K562 (cell line): ENCODE results near the gene CAMSAP2.

Source experiments
- CTCF ChIP-seq, 3 experiments: IDR thresholded peaks in 2 of 3; conservative IDR thresholded peaks in 1 of 3; 2 replicates each; pipeline ENCODE4 v1.5.1; 2011 to 2012; ENCODE audit warnings: low read length in 3 of 3, mild to moderate bottlenecking in 3 of 3, control low read depth in 2 of 3, improper control_type of control experiment in 1 of 3, inconsistent platforms in 1 of 3, low read depth in 1 of 3, mixed read lengths in 1 of 3, moderate library complexity in 1 of 3; ENCODE audit not compliant: insufficient read depth in 2 of 3
- CXXC5 ChIP-seq: fragments of 250-450 bp; sonication (Bioruptor Pico); IDR thresholded peaks from 2 replicates; pipeline ENCODE4 v1.8.0; 2022; ENCODE audit warnings: inconsistent platforms, mild to moderate bottlenecking, moderate library complexity
- ETV6 ChIP-seq, 3 experiments: fragments of 150-350 bp in 1 of 3; sonication (generic) in 1 of 3; formaldehyde crosslinking in 1 of 3; IDR thresholded peaks; 2 replicates each; pipeline versions ENCODE4 v1.6.1 to v1.8.0; 2014 to 2022; ENCODE audit warnings: borderline replicate concordance in 2 of 3, low read depth in 2 of 3, antibody characterized with exemption in 1 of 3, low read length in 1 of 3, mild to moderate bottlenecking in 1 of 3, missing genetic modification reagents in 1 of 3
- FOXK2 ChIP-seq, 2 experiments: fragments of 450-650 bp; IDR thresholded peaks in 1 of 2; conservative IDR thresholded peaks in 1 of 2; 2 replicates each; pipeline ENCODE4 v1.6.1; 2016; ENCODE audit warnings: low read depth in 2 of 2, mild to moderate bottlenecking in 1 of 2
- KAT7 ChIP-seq: sonication (generic); formaldehyde crosslinking; IDR thresholded peaks from 2 replicates; pipeline ENCODE4 v1.8.0; 2022; ENCODE audit warnings: missing genetic modification reagents, mild to moderate bottlenecking, borderline replicate concordance
- MAFK ChIP-seq: IDR thresholded peaks from 2 replicates; pipeline ENCODE4 v1.6.1; 2011; ENCODE audit warnings: low read length, improper control_type of control experiment
- MECOM ChIP-seq: fragments of 250-450 bp; sonication (Bioruptor Pico); IDR thresholded peaks from 2 replicates; pipeline ENCODE4 v1.8.0; 2022; ENCODE audit warnings: inconsistent platforms
- NFIC ChIP-seq: fragments of 450-650 bp; IDR thresholded peaks from 2 replicates; pipeline ENCODE4 v1.6.1; 2017; ENCODE audit warnings: mild to moderate bottlenecking, inconsistent platforms
- PHTF2 ChIP-seq: fragments of 250-450 bp; sonication (Bioruptor Pico); IDR thresholded peaks from 2 replicates; pipeline ENCODE4 v1.5.0; 2021; ENCODE audit warnings: mild to moderate bottlenecking
- STAT5A ChIP-seq: IDR thresholded peaks from 2 replicates; pipeline ENCODE4 v1.6.1; 2012; ENCODE audit warnings: low read length, inconsistent platforms, borderline replicate concordance
- TCF7 ChIP-seq: sonication (generic); IDR thresholded peaks from 2 replicates; pipeline ENCODE4 v1.6.1; 2016; ENCODE audit warnings: antibody characterized with exemption, borderline replicate concordance
- YY1 ChIP-seq, 3 experiments: IDR thresholded peaks; 2 replicates each; pipeline ENCODE4 v1.6.1; 2011; ENCODE audit warnings: low read length in 2 of 3, mild to moderate bottlenecking in 2 of 3, moderate library complexity in 2 of 3, borderline replicate concordance in 1 of 3, control low read depth in 1 of 3, low read depth in 1 of 3; ENCODE audit not compliant: insufficient read depth in 3 of 3, insufficient replicate concordance in 2 of 3, control insufficient read depth in 1 of 3, insufficient read length in 1 of 3; ENCODE audit errors: extremely low read depth in 1 of 3
- ZC3H4 ChIP-seq: sonication (generic); formaldehyde crosslinking; IDR thresholded peaks from 2 replicates; pipeline ENCODE4 v1.9.0; 2021; ENCODE audit warnings: missing genetic modification reagents, borderline replicate concordance
- TF ChIP-seq, protein P1 (sequence below): sonication (generic); formaldehyde crosslinking; IDR thresholded peaks from 2 replicates; pipeline ENCODE4 v1.8.1; 2023; ENCODE audit warnings: mild to moderate bottlenecking, missing genetic modification reagents

- TF ChIP-seq ETV6 (IDR thresholded peaks at IDR 0.05; ENCODE audit: borderline replicate concordance in 1 of 2, low read depth in 2 of 2, low read length in 1 of 2) (no peak), ETV6 (CRISPR knock-in tag; IDR thresholded peaks at IDR 0.05; ENCODE audit: borderline replicate concordance) (no peak), STAT5A (no peak), KAT7 (CRISPR knock-in tag) (no peak), CXXC5 (CRISPR knock-in tag) (no peak), TCF7 (no peak), MAFK (no peak), PHTF2 (no peak), CTCF (IDR thresholded peaks at IDR 0.05 in 2 of 3, conservative IDR thresholded peaks at IDR 0.05 in 1 of 3; ENCODE audit: insufficient read depth in 2 of 3, low read depth in 1 of 3, low read length in 3 of 3) (no peak), FOXK2 (conservative IDR thresholded peaks at IDR 0.05 in 1 of 2, IDR thresholded peaks at IDR 0.05 in 1 of 2; ENCODE audit: low read depth in 2 of 2) (no peak), MECOM (CRISPR knock-in tag) (no peak), NFIC (no peak), YY1 (IDR thresholded peaks at IDR 0.05; ENCODE audit: borderline replicate concordance in 1 of 3, control insufficient read depth in 1 of 3, extremely low read depth in 1 of 3, insufficient read depth in 3 of 3, insufficient read length in 1 of 3, insufficient replicate concordance in 2 of 3, low read depth in 1 of 3, low read length in 2 of 3) (no peak), ZC3H4 (CRISPR knock-in tag) (no peak)
- TF ChIP-seq, protein P1, sequence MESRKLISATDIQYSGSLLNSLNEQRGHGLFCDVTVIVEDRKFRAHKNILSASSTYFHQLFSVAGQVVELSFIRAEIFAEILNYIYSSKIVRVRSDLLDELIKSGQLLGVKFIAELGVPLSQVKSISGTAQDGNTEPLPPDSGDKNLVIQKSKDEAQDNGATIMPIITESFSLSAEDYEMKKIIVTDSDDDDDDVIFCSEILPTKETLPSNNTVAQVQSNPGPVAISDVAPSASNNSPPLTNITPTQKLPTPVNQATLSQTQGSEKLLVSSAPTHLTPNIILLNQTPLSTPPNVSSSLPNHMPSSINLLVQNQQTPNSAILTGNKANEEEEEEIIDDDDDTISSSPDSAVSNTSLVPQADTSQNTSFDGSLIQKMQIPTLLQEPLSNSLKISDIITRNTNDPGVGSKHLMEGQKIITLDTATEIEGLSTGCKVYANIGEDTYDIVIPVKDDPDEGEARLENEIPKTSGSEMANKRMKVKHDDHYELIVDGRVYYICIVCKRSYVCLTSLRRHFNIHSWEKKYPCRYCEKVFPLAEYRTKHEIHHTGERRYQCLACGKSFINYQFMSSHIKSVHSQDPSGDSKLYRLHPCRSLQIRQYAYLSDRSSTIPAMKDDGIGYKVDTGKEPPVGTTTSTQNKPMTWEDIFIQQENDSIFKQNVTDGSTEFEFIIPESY (CRISPR knock-in tag) = no peak
Observed at GRCh38 chr1:200831091-200831490, 92.4 kb downstream of the CAMSAP2 start.
